Left lung (tissue), 10 donors: ENCODE measurements around the gene HAND1. TPM values are rescaled to one million over a fixed set of nuclear protein-coding genes. Genes with fewer than 3 reads are reported as not detected.

Experiments
- ATAC-seq: fragments of 200-7000 bp; cut with Tn5 transposase; one replicate; pipeline ENCODE4 v1.9.1; 2020; ENCODE audit warnings: moderate library complexity
- DNase-seq, 4 donors: peaks; one replicate each; pipeline ENCODE4 v3.0.0-alpha.2; 2013 to 2020
- H3K27ac ChIP-seq, 2 donors: fragments of 200-600 bp; sonication (generic) in 1 of 2; one replicate each; pipeline versions ENCODE4 v1.5.0 to v1.8.0; 2020 to 2021
- H3K27me3 ChIP-seq, 2 donors: fragments of 200-600 bp; sonication (generic) in 1 of 2; one replicate each; pipeline versions ENCODE4 v1.5.0 to v1.8.0; 2020 to 2021
- H3K36me3 ChIP-seq, 2 donors: fragments of 200-600 bp; sonication (generic) in 1 of 2; one replicate each; pipeline versions ENCODE4 v1.5.0 to v1.8.0; 2020 to 2021
- H3K4me1 ChIP-seq, 2 donors: fragments of 200-600 bp; one replicate each; pipeline ENCODE4 v1.8.0; 2021
- H3K4me3 ChIP-seq, 2 donors: fragments of 200-600 bp; sonication (generic) in 1 of 2; one replicate each; pipeline versions ENCODE4 v1.5.0 to v1.8.0; 2020 to 2021; ENCODE audit warnings: mild to moderate bottlenecking in 1 of 2
- H3K9me3 ChIP-seq, 2 donors: fragments of 200-600 bp; sonication (generic) in 1 of 2; one replicate each; pipeline versions ENCODE4 v1.5.0 to v1.8.0; 2020 to 2021
- CTCF ChIP-seq, 2 donors: fragments of 200-600 bp; sonication (generic) in 1 of 2; IDR thresholded peaks; one replicate each; pipeline versions ENCODE4 v1.5.0 to v1.8.0; 2021; ENCODE audit warnings: antibody characterized with exemption in 2 of 2
- intact Hi-C, 2 donors: fragments of 100-400 bp; cut with DNase I; formaldehyde crosslinking; loops; one replicate each; pipeline versions ENCODE4 v1.11.2 to v1.14.2; 2022
- polyA plus RNA-seq, 6 donors: library from polyadenylated mRNA; unstranded; fragments of 120-200 nt; gene quantifications; one replicate each; pipeline ENCODE4 v1.2.1, GENCODE V29; 2013; ENCODE audit not compliant: insufficient read length in 6 of 6
- total RNA-seq, 2 donors: library from RNA; stranded (reverse); fragmentation: NEBNext Ultra II Directional; extraction: Animal tissue kit (Norgen Biotek cat#: 25700); gene quantifications; one replicate each; pipeline ENCODE4 v1.2.1, GENCODE V29; 2021
- donor health status: DM: no; HTN: yes; CAD: no.
- donor health status: DM: no; HTN: no; CAD: no.

Gene HAND1
- total and polyA plus RNA-seq, 8 donors: not detected

GRCh38 chr5:154487541-154487940 lies 9.5 kb upstream of the HAND1 start:
- no peak for DNase-seq
- no peaks in the 10 kb centered on the region for H3K9me3 ChIP-seq
- TF ChIP-seq CTCF (IDR thresholded peaks at IDR 0.05): no peak
- no peak overlapping the region for H3K27ac ChIP-seq
- no peak overlapping the region for H3K4me3 ChIP-seq
- H3K4me1 ChIP-seq: no peaks in the 10 kb centered on the region
- no peaks in the 10 kb centered on the region for H3K36me3 ChIP-seq
- intact Hi-C loops: no loop called here
- no peak for ATAC-seq
- peaks cover 70 to 100% of the 10 kb centered on the region in 2 donors for H3K27me3 ChIP-seq

- no peak for TF ChIP-seq CTCF (IDR thresholded peaks at IDR 0.05)
- no peaks in the 10 kb centered on the region for H3K36me3 ChIP-seq
- ATAC-seq (peak; percentile 71), DNase-seq (peak in 1 of 4 donors; percentile 40)
- H3K4me1 ChIP-seq: no peaks in the 10 kb centered on the region
- no peak overlapping the region for H3K4me3 ChIP-seq
- H3K27ac ChIP-seq: no peak overlapping the region
- intact Hi-C loops: no loop called here
- H3K27me3 ChIP-seq: peaks cover 80 to 100% of the 10 kb centered on the region in 2 donors
- H3K9me3 ChIP-seq: no peaks in the 10 kb centered on the region
These were observed 8.4 kb upstream of the HAND1 start for GRCh38 chr5:154486427-154486866.

- DNase-seq (no peak), ATAC-seq (no peak)
These were observed 7.9 kb upstream of the HAND1 start for GRCh38 chr5:154485850-154486426.

GRCh38 chr5:154485096-154485491 lies 7.1 kb upstream of the HAND1 start:
- H3K27me3 ChIP-seq: peaks cover 90 to 100% of the 10 kb centered on the region in 2 donors
- no peaks in the 10 kb centered on the region for H3K4me1 ChIP-seq
- DNase-seq (no peak), ATAC-seq (no peak)
- no peak overlapping the region for H3K27ac ChIP-seq
- H3K4me3 ChIP-seq: no peak overlapping the region
- no peaks in the 10 kb centered on the region for H3K36me3 ChIP-seq
- H3K9me3 ChIP-seq: no peaks in the 10 kb centered on the region
- intact Hi-C loops: no loop called here
- TF ChIP-seq CTCF (IDR thresholded peaks at IDR 0.05): no peak

More at GRCh38 chr5:154485850-154486426, 7.9 kb upstream of the HAND1 start:
- Histone ChIP-seq H3K36me3 (no peaks in the 10 kb centered on the region), H3K27ac (no peak overlapping the region), H3K4me3 (no peak overlapping the region), H3K27me3 (peaks cover 86 to 100% of the 10 kb centered on the region in 2 donors), H3K9me3 (no peaks in the 10 kb centered on the region), H3K4me1 (no peaks in the 10 kb centered on the region)
- TF ChIP-seq CTCF (IDR thresholded peaks at IDR 0.05): no peak
- intact Hi-C loops: no loop called here

GRCh38 chr5:154484393-154485095 lies 6.5 kb upstream of the HAND1 start:
- ATAC-seq (no peak), DNase-seq (no peak)
- Histone ChIP-seq H3K9me3 (no peaks in the 10 kb centered on the region), H3K27ac (no peak overlapping the region), H3K4me3 (no peak overlapping the region), H3K36me3 (no peaks in the 10 kb centered on the region), H3K4me1 (no peaks in the 10 kb centered on the region), H3K27me3 (peaks cover 94 to 100% of the 10 kb centered on the region in 2 donors)
- no peak for TF ChIP-seq CTCF (IDR thresholded peaks at IDR 0.05)
- intact Hi-C loops: no loop called here
